Muscle layer of colon (tissue), 2 donors: ENCODE data around the gene TENT5C.

ENCODE experiments used
- H3K27ac ChIP-seq: one replicate; pipeline ENCODE4 v1.7.0; 2013; ENCODE audit warnings: low read depth, mild to moderate bottlenecking, low read length, moderate library complexity
- H3K27me3 ChIP-seq, 2 donors: one replicate each; pipeline ENCODE4 v1.7.0; 2013; ENCODE audit warnings: low read length in 2 of 2, mild to moderate bottlenecking in 2 of 2; ENCODE audit not compliant: insufficient read depth in 2 of 2, control insufficient read depth in 1 of 2
- H3K36me3 ChIP-seq: one replicate; pipeline ENCODE4 v1.7.0; 2013; ENCODE audit warnings: mild to moderate bottlenecking, low read length; ENCODE audit not compliant: insufficient read depth
- H3K4me1 ChIP-seq: one replicate; pipeline ENCODE4 v1.7.0; 2013; ENCODE audit warnings: mild to moderate bottlenecking, low read length; ENCODE audit not compliant: insufficient read depth
- H3K4me3 ChIP-seq, 2 donors: one replicate each; pipeline ENCODE4 v1.7.0; 2013; ENCODE audit warnings: low read length in 2 of 2, low read depth in 1 of 2, mild to moderate bottlenecking in 1 of 2, moderate library complexity in 1 of 2
- H3K9ac ChIP-seq: one replicate; pipeline ENCODE4 v1.7.0; 2013; ENCODE audit warnings: low read length
- H3K9me3 ChIP-seq: one replicate; pipeline ENCODE4 v1.7.0; 2013; ENCODE audit warnings: mild to moderate bottlenecking, low read length
- donor health status: abdominal sarcoma.
- donor health status: Adenocarcinoma of cecum.

The TENT5C gene

GRCh38 chr1:117656202-117656641, 50.4 kb downstream of the TENT5C start:
- Histone ChIP-seq H3K36me3 (no peaks in the 10 kb centered on the region), H3K4me1 (no peaks in the 10 kb centered on the region)

DNA sequence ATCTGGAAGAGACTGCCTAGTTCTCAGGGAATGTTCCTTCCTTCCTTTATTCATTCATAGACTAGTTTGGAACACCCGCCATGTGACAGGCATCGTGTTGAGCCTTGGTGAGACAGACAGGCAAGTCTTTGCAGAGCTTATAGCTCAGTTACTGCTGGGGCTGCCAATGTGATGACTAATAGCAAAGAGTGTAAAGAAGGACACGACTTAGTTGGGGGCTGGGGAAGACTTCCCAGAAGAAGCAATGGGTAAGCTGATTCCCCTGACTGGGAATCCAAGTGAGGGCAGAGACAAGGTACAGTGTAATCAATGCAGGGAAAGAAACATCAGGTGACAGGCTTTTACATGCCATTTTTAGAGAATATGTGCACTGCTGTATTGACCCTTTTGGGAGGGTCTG, 51.2 kb downstream of the TENT5C start:
- Histone ChIP-seq H3K4me3 (no peak overlapping the region), H3K27me3 (no peaks in the 10 kb centered on the region), H3K4me1 (no peaks in the 10 kb centered on the region), H3K27ac (no peak overlapping the region), H3K9me3 (no peaks in the 10 kb centered on the region), H3K36me3 (no peaks in the 10 kb centered on the region), H3K9ac (no peak overlapping the region)

More at GRCh38 chr1:117656202-117656641, 50.4 kb downstream of the TENT5C start:
- H3K9me3 ChIP-seq: no peaks in the 10 kb centered on the region
- H3K27me3 ChIP-seq: no peaks in the 10 kb centered on the region
- H3K4me3 ChIP-seq: no peak overlapping the region
- H3K9ac ChIP-seq: no peak overlapping the region
- no peak overlapping the region for H3K27ac ChIP-seq

DNA sequence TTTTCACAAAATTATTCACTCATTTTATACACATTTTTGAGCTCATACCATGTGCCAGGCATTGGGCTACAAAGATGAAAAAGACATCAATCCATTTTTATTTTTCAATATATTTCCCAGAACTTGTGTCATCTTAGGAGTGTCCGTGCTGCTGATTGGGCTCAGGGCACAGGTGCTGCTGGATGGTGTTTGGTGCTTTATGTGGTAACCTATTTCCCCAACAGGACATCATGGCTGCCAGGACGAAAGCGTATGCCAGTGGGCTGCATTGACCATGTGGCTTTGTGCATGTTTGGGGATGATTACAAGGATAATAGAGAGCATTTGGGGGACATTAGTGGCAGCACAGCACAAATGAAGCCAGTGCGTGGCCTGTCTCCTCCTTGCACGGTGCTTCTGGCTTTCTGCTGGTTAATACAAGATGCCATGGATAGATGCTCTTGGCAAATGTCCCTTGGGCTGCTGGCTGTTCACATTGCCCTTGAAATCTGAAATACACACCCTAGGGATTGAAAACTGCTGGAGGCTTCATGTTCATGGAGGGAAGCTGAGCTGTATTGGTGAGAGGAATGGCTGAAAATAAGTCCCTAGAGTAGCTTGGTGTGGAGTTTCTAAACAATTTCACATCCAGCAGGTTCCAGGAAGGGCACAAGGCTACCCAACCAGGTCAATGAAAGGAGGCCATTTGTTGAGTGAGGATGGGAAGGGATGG, 52.3 kb downstream of the TENT5C start:
- Histone ChIP-seq H3K27me3 (no peaks in the 10 kb centered on the region), H3K9ac (no peak overlapping the region), H3K4me1 (no peaks in the 10 kb centered on the region), H3K4me3 (no peak overlapping the region), H3K27ac (no peak overlapping the region), H3K36me3 (no peaks in the 10 kb centered on the region), H3K9me3 (no peaks in the 10 kb centered on the region)

DNA sequence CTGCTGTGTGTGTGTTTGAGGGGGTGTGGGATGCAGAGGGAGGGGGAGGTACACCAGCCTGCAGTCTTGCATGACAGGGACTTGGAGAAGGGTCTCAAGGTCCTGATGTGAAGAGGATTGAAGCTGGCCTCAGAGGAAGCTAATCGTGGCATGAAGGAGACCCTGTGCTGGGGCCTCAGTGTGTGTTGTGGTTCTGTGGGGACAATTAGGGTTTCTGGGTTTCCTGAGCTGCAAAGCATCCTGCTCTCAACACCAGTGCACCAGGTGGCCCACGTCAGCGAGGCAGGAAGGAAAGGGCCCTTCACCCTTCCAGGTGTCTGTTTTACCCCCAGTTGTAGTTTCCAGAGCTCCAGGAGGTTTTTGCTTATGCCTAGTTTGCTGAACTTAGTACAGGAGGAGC, 52.8 kb downstream of the TENT5C start:
- H3K4me3 ChIP-seq: no peak overlapping the region
- H3K27ac ChIP-seq: no peak overlapping the region
- no peaks in the 10 kb centered on the region for H3K4me1 ChIP-seq
- no peaks in the 10 kb centered on the region for H3K36me3 ChIP-seq
- H3K9me3 ChIP-seq: no peaks in the 10 kb centered on the region
- no peaks in the 10 kb centered on the region for H3K27me3 ChIP-seq
- no peak overlapping the region for H3K9ac ChIP-seq

DNA sequence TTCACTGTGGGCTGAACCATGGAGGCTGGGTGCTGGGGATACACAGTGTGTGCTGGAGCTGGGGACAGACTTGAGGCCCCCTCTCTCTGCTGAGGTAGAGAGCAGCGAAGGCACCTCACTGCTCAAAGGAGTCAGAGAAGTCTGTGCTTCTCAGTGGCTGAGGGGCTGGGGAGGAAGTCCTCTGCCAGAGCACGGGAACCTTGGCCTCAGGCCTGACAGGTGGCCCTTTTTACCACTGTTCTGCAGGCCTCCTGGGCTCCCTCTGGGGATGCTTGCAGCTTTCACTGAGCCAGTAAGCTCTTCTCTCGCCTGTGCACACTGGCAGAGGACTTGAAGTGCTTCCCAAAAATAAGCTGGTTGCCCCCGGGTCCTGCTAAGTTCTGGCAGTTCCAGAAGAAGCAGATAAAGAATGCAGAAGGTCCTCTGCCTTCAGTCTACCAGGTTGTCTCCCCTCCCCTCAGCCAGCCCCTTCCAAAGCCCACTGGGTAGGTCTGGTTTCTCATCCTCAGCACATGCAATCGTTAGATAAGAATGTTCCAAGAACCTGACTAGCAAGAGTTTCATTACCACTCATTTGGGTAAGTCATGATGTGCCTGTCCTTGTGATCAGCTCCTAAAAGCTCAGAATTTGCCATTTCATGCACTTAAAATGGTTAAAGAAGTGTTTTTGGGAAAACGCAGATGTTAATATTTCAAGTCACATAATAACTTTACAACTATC, 53.9 kb downstream of the TENT5C start:
- Histone ChIP-seq H3K36me3 (no peaks in the 10 kb centered on the region), H3K4me1 (no peaks in the 10 kb centered on the region), H3K9me3 (no peaks in the 10 kb centered on the region), H3K27me3 (no peaks in the 10 kb centered on the region), H3K9ac (no peak overlapping the region), H3K4me3 (no peak overlapping the region), H3K27ac (no peak overlapping the region)

DNA sequence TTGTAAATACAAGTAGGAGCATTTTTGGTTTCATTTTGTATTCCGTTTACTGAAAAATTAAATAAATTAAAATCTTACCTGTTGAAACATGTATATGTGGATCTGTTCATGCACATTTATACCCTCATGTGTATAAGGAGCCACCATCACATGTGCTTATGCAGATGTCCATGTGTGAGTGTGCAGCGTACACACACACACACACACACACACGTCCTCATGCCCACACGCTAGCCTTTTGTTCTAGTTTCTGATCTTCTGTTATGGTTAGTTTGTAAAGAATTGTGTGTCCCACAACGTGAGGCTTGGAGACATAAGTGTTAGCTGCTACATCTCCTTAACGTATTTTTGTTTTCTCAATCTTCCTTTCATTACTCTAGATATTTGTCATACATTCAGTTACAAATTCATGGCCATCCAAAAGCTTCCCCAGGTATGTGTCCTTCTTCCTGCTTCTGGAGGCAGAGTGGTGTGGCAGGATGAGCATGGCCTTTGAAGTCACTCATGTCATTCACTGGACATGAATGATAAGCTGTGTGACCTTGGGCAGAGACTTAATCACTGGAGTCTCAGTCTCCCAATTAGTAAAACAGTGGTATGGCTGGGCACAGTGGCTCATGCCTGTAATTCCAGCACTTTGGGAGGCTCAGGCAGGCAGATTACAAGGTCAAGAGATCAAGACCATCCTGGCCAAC, 54.6 kb downstream of the TENT5C start:
- no peaks in the 10 kb centered on the region for H3K36me3 ChIP-seq
- no peaks in the 10 kb centered on the region for H3K4me1 ChIP-seq
- H3K9ac ChIP-seq: no peak overlapping the region
- H3K27me3 ChIP-seq: no peaks in the 10 kb centered on the region
- H3K4me3 ChIP-seq: no peak overlapping the region
- H3K27ac ChIP-seq: no peak overlapping the region
- no peaks in the 10 kb centered on the region for H3K9me3 ChIP-seq

DNA sequence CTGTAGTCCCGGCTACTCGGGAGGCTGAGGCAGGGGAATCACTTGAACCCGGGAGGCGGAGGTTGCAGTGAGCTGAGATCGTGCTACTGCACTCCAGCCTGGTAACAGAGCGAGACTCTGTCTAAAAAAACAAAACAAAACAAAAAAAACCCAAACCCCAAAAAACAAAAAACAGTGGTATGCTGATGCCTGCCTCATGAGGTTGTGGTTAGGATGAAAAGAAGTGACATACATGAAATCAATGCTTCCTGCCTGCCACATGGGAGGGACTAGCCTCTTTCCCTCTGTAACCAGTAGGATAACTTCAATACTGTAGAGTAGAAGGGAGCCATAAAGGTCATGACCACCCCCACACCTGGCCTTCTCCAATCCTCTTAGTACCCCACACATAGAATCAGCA, 55.2 kb downstream of the TENT5C start:
- Histone ChIP-seq H3K27me3 (no peaks in the 10 kb centered on the region), H3K36me3 (no peaks in the 10 kb centered on the region), H3K9ac (no peak overlapping the region), H3K9me3 (no peaks in the 10 kb centered on the region), H3K4me3 (no peak overlapping the region), H3K4me1 (no peaks in the 10 kb centered on the region), H3K27ac (no peak overlapping the region)

DNA sequence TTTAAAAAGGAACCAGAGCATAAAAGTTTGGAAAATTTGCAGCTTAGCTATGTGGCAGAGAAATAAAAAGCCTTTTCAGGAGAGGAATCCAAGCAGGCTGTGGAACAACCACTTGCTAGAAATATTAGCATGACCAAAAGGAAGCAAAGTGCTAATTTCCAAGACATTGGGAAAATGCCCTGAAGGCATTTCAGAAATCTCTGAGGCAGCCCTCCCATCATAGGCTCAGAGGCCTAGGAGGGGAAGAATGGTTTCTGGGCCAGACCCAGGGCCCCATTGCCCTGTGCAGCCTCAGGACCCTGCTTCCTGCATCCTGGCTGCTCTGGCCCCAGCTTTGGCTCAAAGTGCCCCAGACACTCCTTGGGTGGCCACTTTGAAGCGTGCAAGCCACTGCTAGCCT, 56.8 kb downstream of the TENT5C start:
- H3K36me3 ChIP-seq: no peaks in the 10 kb centered on the region
- no peak overlapping the region for H3K27ac ChIP-seq
- H3K9ac ChIP-seq: no peak overlapping the region
- no peak overlapping the region for H3K4me3 ChIP-seq
- H3K27me3 ChIP-seq: no peaks in the 10 kb centered on the region
- no peaks in the 10 kb centered on the region for H3K4me1 ChIP-seq
- H3K9me3 ChIP-seq: no peaks in the 10 kb centered on the region

GRCh38 chr1:117663156-117663902, 57.5 kb downstream of the TENT5C start:
- no peaks in the 10 kb centered on the region for H3K36me3 ChIP-seq
- H3K4me1 ChIP-seq: no peaks in the 10 kb centered on the region
- H3K9ac ChIP-seq: no peak overlapping the region
- no peak overlapping the region for H3K27ac ChIP-seq
- no peaks in the 10 kb centered on the region for H3K27me3 ChIP-seq
- H3K4me3 ChIP-seq: no peak overlapping the region
- no peaks in the 10 kb centered on the region for H3K9me3 ChIP-seq

DNA sequence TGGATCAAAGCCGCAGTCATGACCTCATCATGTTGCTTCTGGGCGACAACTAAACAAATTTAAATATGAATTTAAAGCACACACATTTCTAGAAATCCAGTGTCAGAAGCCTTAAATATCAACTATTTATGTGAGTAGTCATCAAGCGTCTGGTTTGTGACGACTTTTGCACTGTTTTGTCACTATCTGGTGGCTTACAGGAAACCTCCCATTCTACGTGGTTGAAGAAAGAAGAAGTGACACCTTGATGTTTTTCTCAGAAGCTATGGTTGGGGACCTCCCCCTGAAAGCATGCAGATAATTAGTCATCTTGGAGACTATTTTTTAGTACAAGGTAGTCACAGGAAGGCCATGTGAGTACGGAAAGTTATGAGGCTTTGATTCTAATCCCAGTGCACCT, 58.5 kb downstream of the TENT5C start:
- Histone ChIP-seq H3K27ac (no peak overlapping the region), H3K9ac (no peak overlapping the region)

More for the DNA sequence above, 58.5 kb downstream of the TENT5C start:
- Histone ChIP-seq H3K27me3 (no peaks in the 10 kb centered on the region), H3K36me3 (no peaks in the 10 kb centered on the region), H3K4me1 (peaks cover under 1% of the 10 kb centered on the region), H3K9me3 (no peaks in the 10 kb centered on the region), H3K4me3 (no peak overlapping the region)
